ENCODE measurements around the gene XAB2.

DNA sequence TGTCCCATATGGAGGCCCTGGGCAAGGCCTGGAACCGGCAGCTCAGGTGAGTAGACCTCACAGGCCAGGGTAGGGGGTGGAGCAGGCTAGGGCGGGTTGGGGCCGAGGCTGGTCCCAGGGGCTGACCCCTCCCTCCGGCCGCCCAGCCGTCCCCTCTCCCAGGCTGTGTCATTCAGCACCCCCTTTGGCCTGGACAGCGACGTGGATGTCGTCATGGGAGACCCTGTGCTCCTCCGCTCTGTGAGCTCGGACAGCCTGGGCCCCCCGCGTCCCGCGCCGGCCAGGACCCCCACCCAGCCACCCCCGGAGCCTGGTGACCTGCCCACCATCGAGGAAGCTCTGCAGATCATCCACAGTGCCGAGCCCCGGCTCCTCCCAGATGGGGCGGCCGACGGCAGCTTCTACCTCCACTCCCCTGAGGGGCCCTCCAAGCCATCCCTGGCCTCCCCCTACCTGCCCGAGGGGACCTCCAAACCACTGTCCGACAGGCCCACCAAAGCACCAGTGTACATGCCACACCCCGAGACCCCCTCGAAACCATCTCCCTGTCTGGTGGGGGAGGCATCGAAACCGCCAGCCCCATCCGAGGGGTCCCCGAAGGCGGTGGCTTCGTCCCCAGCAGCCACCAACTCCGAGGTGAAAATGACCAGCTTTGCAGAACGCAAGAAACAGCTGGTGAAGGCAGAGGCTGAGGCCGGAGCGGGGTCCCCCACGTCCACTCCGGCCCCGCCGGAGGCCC lies 17.6 kb downstream of the XAB2 start:
- TF ChIP-seq, protein P1, sequence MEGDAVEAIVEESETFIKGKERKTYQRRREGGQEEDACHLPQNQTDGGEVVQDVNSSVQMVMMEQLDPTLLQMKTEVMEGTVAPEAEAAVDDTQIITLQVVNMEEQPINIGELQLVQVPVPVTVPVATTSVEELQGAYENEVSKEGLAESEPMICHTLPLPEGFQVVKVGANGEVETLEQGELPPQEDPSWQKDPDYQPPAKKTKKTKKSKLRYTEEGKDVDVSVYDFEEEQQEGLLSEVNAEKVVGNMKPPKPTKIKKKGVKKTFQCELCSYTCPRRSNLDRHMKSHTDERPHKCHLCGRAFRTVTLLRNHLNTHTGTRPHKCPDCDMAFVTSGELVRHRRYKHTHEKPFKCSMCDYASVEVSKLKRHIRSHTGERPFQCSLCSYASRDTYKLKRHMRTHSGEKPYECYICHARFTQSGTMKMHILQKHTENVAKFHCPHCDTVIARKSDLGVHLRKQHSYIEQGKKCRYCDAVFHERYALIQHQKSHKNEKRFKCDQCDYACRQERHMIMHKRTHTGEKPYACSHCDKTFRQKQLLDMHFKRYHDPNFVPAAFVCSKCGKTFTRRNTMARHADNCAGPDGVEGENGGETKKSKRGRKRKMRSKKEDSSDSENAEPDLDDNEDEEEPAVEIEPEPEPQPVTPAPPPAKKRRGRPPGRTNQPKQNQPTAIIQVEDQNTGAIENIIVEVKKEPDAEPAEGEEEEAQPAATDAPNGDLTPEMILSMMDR (IDR thresholded peaks at IDR 0.05; ENCODE audit: poor library complexity, severe bottlenecking), result no peak
- no peak for TF ChIP-seq EP300 (conservative IDR thresholded peaks at IDR 0.05; ENCODE audit: poor library complexity, severe bottlenecking)
- TF ChIP-seq EZH2 (IDR thresholded peaks at IDR 0.05; ENCODE audit: borderline replicate concordance, insufficient read depth, low read length, poor library complexity, severe bottlenecking), result no peak
- TF ChIP-seq POLR2AphosphoS5 (IDR thresholded peaks at IDR 0.05), result no peak
- TF ChIP-seq, protein P2, sequence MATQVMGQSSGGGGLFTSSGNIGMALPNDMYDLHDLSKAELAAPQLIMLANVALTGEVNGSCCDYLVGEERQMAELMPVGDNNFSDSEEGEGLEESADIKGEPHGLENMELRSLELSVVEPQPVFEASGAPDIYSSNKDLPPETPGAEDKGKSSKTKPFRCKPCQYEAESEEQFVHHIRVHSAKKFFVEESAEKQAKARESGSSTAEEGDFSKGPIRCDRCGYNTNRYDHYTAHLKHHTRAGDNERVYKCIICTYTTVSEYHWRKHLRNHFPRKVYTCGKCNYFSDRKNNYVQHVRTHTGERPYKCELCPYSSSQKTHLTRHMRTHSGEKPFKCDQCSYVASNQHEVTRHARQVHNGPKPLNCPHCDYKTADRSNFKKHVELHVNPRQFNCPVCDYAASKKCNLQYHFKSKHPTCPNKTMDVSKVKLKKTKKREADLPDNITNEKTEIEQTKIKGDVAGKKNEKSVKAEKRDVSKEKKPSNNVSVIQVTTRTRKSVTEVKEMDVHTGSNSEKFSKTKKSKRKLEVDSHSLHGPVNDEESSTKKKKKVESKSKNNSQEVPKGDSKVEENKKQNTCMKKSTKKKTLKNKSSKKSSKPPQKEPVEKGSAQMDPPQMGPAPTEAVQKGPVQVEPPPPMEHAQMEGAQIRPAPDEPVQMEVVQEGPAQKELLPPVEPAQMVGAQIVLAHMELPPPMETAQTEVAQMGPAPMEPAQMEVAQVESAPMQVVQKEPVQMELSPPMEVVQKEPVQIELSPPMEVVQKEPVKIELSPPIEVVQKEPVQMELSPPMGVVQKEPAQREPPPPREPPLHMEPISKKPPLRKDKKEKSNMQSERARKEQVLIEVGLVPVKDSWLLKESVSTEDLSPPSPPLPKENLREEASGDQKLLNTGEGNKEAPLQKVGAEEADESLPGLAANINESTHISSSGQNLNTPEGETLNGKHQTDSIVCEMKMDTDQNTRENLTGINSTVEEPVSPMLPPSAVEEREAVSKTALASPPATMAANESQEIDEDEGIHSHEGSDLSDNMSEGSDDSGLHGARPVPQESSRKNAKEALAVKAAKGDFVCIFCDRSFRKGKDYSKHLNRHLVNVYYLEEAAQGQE (IDR thresholded peaks at IDR 0.05; ENCODE audit: borderline replicate concordance), result no peak
- no peak for TF ChIP-seq RAD21 (conservative IDR thresholded peaks at IDR 0.05)
- no peak for TF ChIP-seq SMC3 (conservative IDR thresholded peaks at IDR 0.05; ENCODE audit: poor library complexity)
- no peak for TF ChIP-seq TAF1 (IDR thresholded peaks at IDR 0.05; ENCODE audit: low read depth)

Measured in neural cell (in vitro differentiated cells).